SIG-M5 treated with dmso at 0.1 percent for 504 hours (cell line): Measurements from ENCODE around the gene IL16.
"Not testable (repeated sequence)": the region's sequence is repeated elsewhere in the genome, so short reads cannot be mapped to it uniquely, and the experiment has no call there.

ENCODE experiments used
- DNase-seq: peaks from one replicate; lab custom pipeline; 2025; ENCODE audit not compliant: unreplicated experiment; lab: John Stamatoyannopoulos, UW

Gene IL16

GRCh38 chr15:81331600-81331999, 134.9 kb downstream of the IL16 start:
- DNase-seq: no peak

DNA sequence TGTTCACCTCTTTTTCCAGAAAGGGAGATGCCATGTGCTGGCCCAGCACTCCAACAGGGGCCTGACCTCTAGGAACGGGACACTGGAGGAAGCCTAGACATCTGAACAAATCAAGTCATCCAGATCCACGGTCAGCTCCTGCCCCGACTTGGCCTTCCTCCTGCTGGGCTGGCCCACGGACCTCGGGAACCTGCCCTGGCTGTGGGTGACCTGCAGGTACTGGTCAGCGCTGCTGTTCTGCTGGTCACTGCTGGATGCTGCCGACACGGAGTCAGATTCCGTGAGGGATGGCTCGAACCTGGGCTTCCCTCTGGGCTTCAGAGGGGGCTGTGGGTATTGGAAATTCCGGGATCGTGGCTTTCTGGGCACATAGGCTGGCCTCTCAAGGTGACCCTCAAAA, 135.6 kb downstream of the IL16 start:
- no peak for DNase-seq

DNA sequence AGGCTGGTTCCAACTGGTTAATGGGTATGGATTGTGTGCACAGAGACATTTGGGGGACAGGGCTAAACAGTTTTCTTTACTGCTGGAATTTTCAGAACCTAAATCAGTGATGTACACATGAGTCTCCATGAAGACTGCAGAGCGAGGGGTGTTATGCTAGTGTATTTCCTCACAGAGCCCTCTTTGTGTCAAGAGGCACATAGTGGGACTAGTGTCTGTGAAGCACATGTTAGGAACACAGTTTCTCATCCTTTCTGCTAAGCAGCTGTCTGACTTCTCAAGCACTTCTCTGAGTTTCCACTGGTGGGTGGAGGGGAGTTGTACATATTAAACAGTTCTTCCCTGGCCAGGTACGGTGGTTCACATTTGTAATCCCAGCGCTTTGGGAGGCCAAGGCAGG, 136.7 kb downstream of the IL16 start:
- no peak for DNase-seq

- no peak for DNase-seq
These were observed 138.2 kb downstream of the IL16 start for GRCh38 chr15:81334768-81335435.

- no peak for DNase-seq
These were observed 139.0 kb downstream of the IL16 start for GRCh38 chr15:81335631-81336030.

DNA sequence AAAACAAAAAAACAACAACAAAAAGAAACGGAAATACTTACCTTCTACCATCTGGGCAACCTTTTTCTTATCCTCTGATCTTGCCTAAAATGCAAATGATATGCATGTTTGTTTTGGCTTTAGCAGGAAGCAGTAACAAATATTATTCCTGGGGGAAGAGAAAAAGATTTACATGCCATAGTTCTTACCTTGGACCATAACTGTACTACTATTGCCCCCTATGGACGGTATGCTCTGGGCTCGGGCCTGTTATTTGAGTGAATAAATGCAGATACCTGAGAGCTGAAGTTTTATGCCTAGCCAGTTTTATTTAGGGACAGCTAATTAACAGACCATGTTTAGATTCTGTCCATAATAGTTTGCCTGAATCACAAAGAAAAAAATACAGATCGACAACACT, 139.9 kb downstream of the IL16 start:
- DNase-seq: peak; percentile 40

DNA sequence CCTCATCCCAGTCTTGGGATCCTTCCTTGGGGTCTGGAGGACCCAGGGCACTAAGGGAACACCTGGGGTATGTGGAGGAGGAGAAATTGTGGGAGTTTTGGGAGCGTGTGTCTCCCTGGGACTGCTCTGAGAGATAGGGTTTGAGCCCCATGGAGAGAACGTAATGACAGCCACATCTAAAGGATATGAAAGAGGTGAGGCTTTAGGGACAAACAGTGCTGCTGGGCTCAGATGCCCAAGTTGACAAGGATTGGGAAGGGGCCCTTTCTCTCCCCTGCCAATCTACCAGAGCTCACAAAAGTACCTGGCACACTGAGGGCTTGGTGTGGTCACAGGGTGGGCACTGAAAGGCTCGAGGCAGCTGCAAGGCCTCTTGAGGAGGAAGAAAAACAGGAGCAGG, 140.6 kb downstream of the IL16 start:
- DNase-seq: no peak

DNA sequence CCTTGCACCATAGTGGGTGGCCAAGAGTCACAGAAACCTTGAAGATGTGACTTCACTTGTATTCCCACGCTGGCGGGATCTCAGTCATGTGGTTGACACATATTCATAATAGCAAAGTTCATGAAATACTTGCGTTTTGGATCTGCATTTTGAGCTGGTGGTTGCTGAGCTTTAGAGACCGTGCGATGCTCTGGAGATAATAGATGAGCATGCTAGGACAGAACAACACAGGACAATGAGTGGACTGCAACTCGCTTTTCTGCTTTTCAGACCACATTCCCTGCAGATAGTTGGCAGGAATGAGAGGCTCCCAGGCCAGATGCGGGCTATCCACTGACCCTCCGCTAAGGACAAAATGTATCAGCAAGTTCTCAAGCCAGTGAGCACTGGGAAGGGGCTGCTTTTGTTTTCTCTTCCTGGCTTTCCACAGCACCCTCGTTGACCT, 141.1 kb downstream of the IL16 start:
- no peak for DNase-seq

DNA sequence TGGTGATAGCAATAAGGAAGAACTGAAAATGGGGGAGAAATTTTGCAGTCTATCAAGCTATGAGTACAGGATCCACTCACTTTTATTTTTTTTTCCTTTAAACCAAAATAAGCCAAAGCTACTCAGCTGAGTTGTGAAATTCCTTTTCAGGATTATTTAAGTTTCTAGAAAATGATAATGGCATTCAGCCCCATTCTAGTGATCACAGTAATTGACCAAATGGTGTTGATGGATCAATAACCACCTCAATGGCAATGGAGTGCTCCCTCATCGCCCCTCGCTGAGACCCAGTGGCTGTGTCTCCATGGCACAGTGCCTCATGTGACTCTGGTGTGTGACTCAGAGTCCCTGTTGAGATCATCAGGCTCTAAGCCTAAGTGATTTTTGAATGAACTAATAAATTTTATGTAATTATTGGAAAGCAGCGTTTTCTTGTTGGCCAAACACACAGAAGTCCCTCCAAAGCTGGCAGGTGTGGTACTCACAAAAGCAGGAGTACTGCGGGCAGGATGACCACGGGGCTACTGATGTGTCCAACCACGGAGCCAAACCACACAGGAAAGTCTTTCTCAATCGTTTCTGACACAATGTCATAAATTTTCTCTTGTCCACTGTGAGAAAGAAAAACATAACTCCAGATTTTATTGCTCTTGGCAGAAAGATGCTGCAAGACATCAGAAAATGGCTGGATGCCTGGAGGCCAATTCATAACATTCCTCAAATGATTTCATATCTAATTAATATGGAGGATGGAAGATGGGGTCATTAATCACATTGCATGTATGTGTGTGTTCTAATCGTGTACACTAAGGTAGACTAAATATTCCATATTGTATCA, 141.7 kb downstream of the IL16 start:
- peak; percentile 4 for DNase-seq

- no peak for DNase-seq
These were observed 142.6 kb downstream of the IL16 start for GRCh38 chr15:81339321-81339720.

GRCh38 chr15:81339851-81340250, 143.2 kb downstream of the IL16 start:
- DNase-seq: no peak

GRCh38 chr15:81341351-81341750, 144.7 kb downstream of the IL16 start:
- no peak for DNase-seq

- no peak for DNase-seq
These were observed 146.7 kb downstream of the IL16 start for GRCh38 chr15:81343371-81343770.

DNA sequence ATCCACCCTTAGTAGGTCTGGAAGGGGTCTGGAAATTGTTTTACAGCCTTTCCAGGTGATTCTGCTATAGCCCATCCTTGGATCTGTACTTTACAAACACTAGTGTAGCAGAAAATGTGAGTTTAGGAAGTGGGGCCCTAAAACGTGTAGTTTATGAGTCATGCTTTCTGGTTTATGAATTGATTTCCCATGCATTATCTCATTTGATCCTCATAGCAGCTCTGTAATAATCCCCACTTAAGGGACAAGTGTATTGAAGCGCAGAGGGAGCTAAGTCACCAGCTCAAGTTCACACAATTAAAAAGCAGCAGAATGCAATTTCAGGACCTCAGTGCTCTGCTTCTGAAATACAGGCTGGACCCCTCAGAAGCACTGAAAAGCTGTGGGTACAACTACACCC, 149.9 kb downstream of the IL16 start:
- DNase-seq: no peak

DNA sequence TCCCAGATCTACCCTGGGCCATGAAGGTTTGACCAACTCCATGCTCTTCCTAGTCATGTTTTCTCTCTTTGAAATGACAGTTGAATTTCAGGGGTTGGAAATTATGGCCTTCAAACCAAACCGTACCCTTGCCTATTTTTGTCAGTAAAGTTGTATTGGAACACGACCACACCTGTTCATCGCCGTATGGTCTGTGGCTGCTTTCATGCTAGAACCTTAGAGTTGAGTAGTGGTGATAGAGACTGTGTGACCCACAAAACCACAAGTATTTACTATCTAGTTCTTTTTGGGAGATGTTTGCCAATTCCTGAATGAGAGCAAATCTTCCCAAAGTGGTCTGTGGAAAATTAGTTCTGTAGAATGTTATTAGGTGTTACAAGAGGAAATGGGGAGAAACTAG, 151.2 kb downstream of the IL16 start:
- DNase-seq: no peak

DNA sequence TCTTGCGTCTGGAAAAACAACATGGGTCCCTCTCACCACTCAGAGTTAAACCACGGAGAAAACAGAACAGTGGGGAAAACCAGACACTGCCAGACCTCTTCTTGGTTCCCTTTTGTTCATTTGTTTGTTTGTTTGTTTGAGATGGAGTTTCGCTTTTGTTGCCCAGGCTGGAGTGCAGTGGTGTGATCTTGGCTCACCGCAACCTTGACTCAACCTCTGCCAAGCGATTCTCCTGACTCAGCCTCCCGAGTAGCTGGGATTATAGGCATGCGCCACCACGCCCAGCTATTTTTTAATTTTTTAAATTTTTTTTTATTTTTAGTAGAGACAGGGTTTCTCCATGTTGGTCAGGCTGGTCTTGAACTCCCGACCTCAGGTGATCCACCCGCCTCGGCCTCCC, 152.0 kb downstream of the IL16 start:
- DNase-seq: not testable (repeated sequence)

DNA sequence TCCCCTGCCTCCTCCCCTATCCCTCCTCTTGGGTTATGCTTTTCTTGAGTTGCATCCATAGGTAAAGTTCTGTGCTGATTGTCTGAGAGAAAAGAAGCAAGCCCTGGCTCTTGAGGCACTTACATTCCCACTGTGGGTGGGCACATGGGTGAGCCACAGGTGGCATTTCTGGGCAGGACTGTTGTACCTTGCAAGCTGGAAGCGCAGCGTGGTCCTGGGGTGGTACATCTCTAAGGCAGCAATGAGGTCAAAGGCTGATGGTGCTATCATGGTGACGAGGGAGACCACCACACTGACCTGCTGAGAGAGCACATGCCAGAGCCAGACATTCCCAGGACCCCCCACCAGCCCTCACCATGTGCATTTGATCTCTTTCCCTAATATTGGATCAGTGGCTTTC, 152.6 kb downstream of the IL16 start:
- no peak for DNase-seq

GRCh38 chr15:81351651-81352050, 155.0 kb downstream of the IL16 start:
- no peak for DNase-seq

DNA sequence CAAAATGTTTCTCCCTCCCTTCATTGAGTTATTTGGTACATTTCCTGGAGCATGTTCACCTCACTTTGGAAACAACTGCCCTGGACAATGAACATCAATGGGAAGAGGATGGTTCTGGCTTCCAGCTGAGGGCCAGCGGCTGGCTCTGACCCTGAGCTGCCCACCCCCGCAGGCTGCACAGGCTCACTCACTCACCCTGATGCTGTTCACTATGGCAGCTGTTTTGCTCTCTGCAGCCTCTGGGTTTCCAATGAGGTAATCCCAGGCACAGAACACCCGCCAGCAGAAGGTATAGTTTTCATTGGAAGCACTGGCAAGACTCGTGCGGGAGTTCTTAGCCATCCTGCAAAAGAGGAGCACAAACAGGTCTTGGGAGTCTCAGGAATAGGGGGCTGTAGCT, 159.6 kb downstream of the IL16 start:
- no peak for DNase-seq

- DNase-seq: no peak
These were observed 160.6 kb downstream of the IL16 start for GRCh38 chr15:81357180-81357686.

DNA sequence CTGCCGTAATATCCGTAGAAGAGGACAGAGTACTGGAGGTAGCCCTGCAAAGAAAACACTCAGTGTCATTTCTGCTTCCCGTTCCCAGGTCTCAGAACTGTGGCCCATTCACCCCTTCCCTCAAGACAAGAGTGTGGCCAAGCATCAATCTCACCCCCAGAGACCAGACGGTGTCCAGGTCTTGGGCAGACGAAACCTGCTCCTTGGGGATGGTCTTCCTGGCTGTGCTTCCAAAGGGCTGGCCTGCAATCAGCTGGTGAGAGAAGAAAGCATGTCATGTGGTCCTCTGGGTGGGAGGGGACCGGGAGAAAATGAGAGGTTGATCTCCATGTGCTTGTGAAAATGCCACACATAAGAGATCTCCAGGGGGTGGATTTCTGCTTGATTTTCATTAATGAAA, 161.6 kb downstream of the IL16 start:
- DNase-seq: no peak

- no peak for DNase-seq
These were observed 163.8 kb downstream of the IL16 start for GRCh38 chr15:81360491-81360890.
